Fibroblast of lung (primary cell): ENCODE results near the gene PKIG. TPM values are rescaled to one million over a fixed set of nuclear protein-coding genes. Genes with fewer than 3 reads are reported as not detected.

Experiments used
- DNase-seq, 2 donors: peaks; one replicate each; pipeline versions ENCODE4 v3.0.0 to v3.0.0-alpha.2; 2010; ENCODE audit warnings: low read depth in 2 of 2
- H2AFZ ChIP-seq: 2 replicates; pipeline ENCODE4 v1.5.1; 2012; ENCODE audit warnings: low read length, control low read depth, inconsistent platforms
- H3K27ac ChIP-seq: 2 replicates; pipeline ENCODE4 v1.5.1; 2011; ENCODE audit warnings: low read length, control low read depth; ENCODE audit not compliant: insufficient read depth
- H3K27me3 ChIP-seq: 2 replicates; pipeline ENCODE4 v1.5.1; 2011; ENCODE audit warnings: mild to moderate bottlenecking, low read length; ENCODE audit not compliant: control insufficient read depth, insufficient read depth
- H3K36me3 ChIP-seq: 2 replicates; pipeline ENCODE4 v1.5.1; 2011; ENCODE audit warnings: low read length; ENCODE audit not compliant: control insufficient read depth, insufficient read depth
- H3K4me1 ChIP-seq: 2 replicates; pipeline ENCODE4 v1.5.1; 2011; ENCODE audit warnings: low read length; ENCODE audit not compliant: control insufficient read depth, insufficient read depth; ENCODE audit errors: extremely low read depth
- H3K4me2 ChIP-seq: 2 replicates; pipeline ENCODE4 v1.5.1; 2011; ENCODE audit warnings: low read length, control low read depth; ENCODE audit not compliant: insufficient read depth; ENCODE audit errors: extremely low read depth
- H3K4me3 ChIP-seq, 4 experiments: fragments of 200-600 bp in 1 of 4; sonication (generic) in 1 of 4; replicated peaks in 1 of 4; 2 replicates each; pipeline ENCODE4 v1.5.1; 2011 to 2016; ENCODE audit warnings: low read length in 4 of 4, low read depth in 3 of 4, mild to moderate bottlenecking in 3 of 4, control low read depth in 2 of 4, inconsistent platforms in 1 of 4, mixed read lengths in 1 of 4; ENCODE audit not compliant: insufficient read depth in 1 of 4; ENCODE audit errors: control extremely low read depth in 1 of 4
- H3K79me2 ChIP-seq: 2 replicates; pipeline ENCODE4 v1.5.1; 2012; ENCODE audit warnings: mild to moderate bottlenecking, low read length, inconsistent platforms; ENCODE audit not compliant: control insufficient read depth, insufficient read depth
- H3K9ac ChIP-seq: 2 replicates; pipeline ENCODE4 v1.5.1; 2011; ENCODE audit warnings: mild to moderate bottlenecking, low read length, control low read depth; ENCODE audit not compliant: insufficient read depth
- H3K9me3 ChIP-seq: 2 replicates; pipeline ENCODE4 v1.5.1; 2012; ENCODE audit warnings: low read depth, low read length; ENCODE audit not compliant: control insufficient read depth, insufficient read depth
- H4K20me1 ChIP-seq: 2 replicates; pipeline ENCODE4 v1.5.1; 2011; ENCODE audit warnings: low read length; ENCODE audit not compliant: control insufficient read depth, insufficient read depth; ENCODE audit errors: extremely low read depth
- CTCF ChIP-seq, 2 donors: IDR thresholded peaks in 1 of 2; conservative IDR thresholded peaks in 1 of 2; 1 replicate in 1 of 2; 2 replicates in 1 of 2; pipeline ENCODE4 v1.5.1; 2011 to 2012; ENCODE audit warnings: low read length in 2 of 2, control low read depth in 1 of 2, inconsistent platforms in 1 of 2, low read depth in 1 of 2, mild to moderate bottlenecking in 1 of 2
- EZH2 ChIP-seq: IDR thresholded peaks from 2 replicates; pipeline ENCODE4 v1.5.1; 2012; ENCODE audit warnings: low read length, control low read depth, mild to moderate bottlenecking; ENCODE audit errors: missing control alignments
- polyA plus RNA-seq, 2 donors: library from polyadenylated mRNA; depleted of rRNA in 1 of 2; stranded (reverse) in 1 of 2; unstranded in 1 of 2; fragments of >200 nt; gene quantifications; 2 replicates each; pipeline ENCODE4 v1.2.1, GENCODE V29; 2011 to 2012; ENCODE audit warnings: missing spikeins in 1 of 2
- total RNA-seq: library from RNA; depleted of rRNA; stranded (reverse); fragments of >200 nt; gene quantifications from 2 replicates; pipeline ENCODE4 v1.2.1, GENCODE V29; 2014

PKIG gene
- total and polyA plus RNA-seq, 2 donors (not counting 1 experiment from before 2014, with no cell fraction given) = 192 to 234 TPM

GRCh38 chr20:44552050-44552449 is 30.3 kb upstream of the PKIG start:
- H3K27me3 ChIP-seq = no peaks in the 10 kb centered on the region
- no peaks in the 10 kb centered on the region for H3K9me3 ChIP-seq
- H2AFZ ChIP-seq = no peak overlapping the region
- H4K20me1 ChIP-seq = no peaks in the 10 kb centered on the region
- no peak overlapping the region for H3K4me2 ChIP-seq
- H3K36me3 ChIP-seq = no peaks in the 10 kb centered on the region
- H3K4me3 ChIP-seq = no peak overlapping the region
- H3K27ac ChIP-seq = no peak overlapping the region
- H3K9ac ChIP-seq = no peak overlapping the region
- TF ChIP-seq CTCF (conservative IDR thresholded peaks at IDR 0.05 in 1 of 2, IDR thresholded peaks at IDR 0.05 in 1 of 2; ENCODE audit: low read depth in 1 of 2, low read length in 2 of 2) (no peak), EZH2 (no peak)
- DNase-seq = no peak
- H3K79me2 ChIP-seq = no peaks in the 10 kb centered on the region
- peaks cover 19% of the 10 kb centered on the region for H3K4me1 ChIP-seq

GRCh38 chr20:44552568-44552949 is 29.8 kb upstream of the PKIG start:
- Histone ChIP-seq H3K27ac (peak overlapping the region; percentile 40), H3K4me3 (no peak overlapping the region), H3K4me1 (peaks cover 19% of the 10 kb centered on the region), H3K79me2 (no peaks in the 10 kb centered on the region), H3K4me2 (peak overlapping the region; percentile 56), H3K27me3 (no peaks in the 10 kb centered on the region), H2AFZ (no peak overlapping the region), H3K9ac (no peak overlapping the region), H3K36me3 (no peaks in the 10 kb centered on the region), H4K20me1 (no peaks in the 10 kb centered on the region), H3K9me3 (no peaks in the 10 kb centered on the region)
- DNase-seq = no peak
- TF ChIP-seq EZH2 (no peak), CTCF (conservative IDR thresholded peaks at IDR 0.05 in 1 of 2, IDR thresholded peaks at IDR 0.05 in 1 of 2; ENCODE audit: low read depth in 1 of 2, low read length in 2 of 2) (no peak)

- Histone ChIP-seq H3K27ac (peak overlapping the region; percentile 40), H3K27me3 (no peaks in the 10 kb centered on the region), H3K79me2 (no peaks in the 10 kb centered on the region), H3K36me3 (no peaks in the 10 kb centered on the region), H3K4me1 (peaks cover 15% of the 10 kb centered on the region), H2AFZ (no peak overlapping the region), H3K4me3 (no peak overlapping the region), H3K9ac (no peak overlapping the region), H4K20me1 (no peaks in the 10 kb centered on the region), H3K4me2 (peak overlapping the region; percentile 56), H3K9me3 (no peaks in the 10 kb centered on the region)
- peak; percentile 79 to 92 for DNase-seq
- TF ChIP-seq CTCF (conservative IDR thresholded peaks at IDR 0.05 in 1 of 2, IDR thresholded peaks at IDR 0.05 in 1 of 2; ENCODE audit: low read depth in 1 of 2, low read length in 2 of 2) (no peak), EZH2 (no peak)
These were observed 29.1 kb upstream of the PKIG start for GRCh38 chr20:44552950-44553908.
